Body of pancreas (tissue), 4 donors: Measurements from ENCODE around the gene ANKRD28. TPM values are rescaled to one million over a fixed set of nuclear protein-coding genes. Genes with fewer than 3 reads are reported as not detected.

Experiments
- ATAC-seq: fragments of 150-250 bp; one replicate; pipeline ENCODE4 v1.9.1; 2016
- DNase-seq, 4 donors: peaks; one replicate each; pipeline ENCODE4 v3.0.0-alpha.2; 2019
- H3K27ac ChIP-seq, 4 donors: fragments of 200-600 bp; sonication (generic); 1 replicate in 3 of 4; 2 replicates in 1 of 4; pipeline versions ENCODE4 v1.5.1 to v1.6.1; 2016 to 2019; ENCODE audit warnings: mild to moderate bottlenecking in 1 of 4, mixed read lengths in 1 of 4, moderate library complexity in 1 of 4
- H3K27me3 ChIP-seq, 2 donors: fragments of 200-600 bp; sonication (generic); one replicate each; pipeline ENCODE4 v1.6.0; 2016; ENCODE audit warnings: mild to moderate bottlenecking in 1 of 2
- H3K36me3 ChIP-seq, 2 donors: fragments of 200-600 bp; sonication (generic); replicated peaks in 1 of 2; 2 replicates each; pipeline ENCODE4 v1.5.1; 2016; ENCODE audit warnings: low read depth in 2 of 2; ENCODE audit not compliant: insufficient read depth in 1 of 2
- H3K4me1 ChIP-seq: fragments of 200-600 bp; sonication (generic); one replicate; pipeline ENCODE4 v1.6.0; 2016
- H3K4me3 ChIP-seq, 2 donors: fragments of 200-600 bp; sonication (generic); 1 replicate in 1 of 2; 2 replicates in 1 of 2; pipeline ENCODE4 v1.5.1; 2016 to 2019
- H3K9me3 ChIP-seq, 3 donors: fragments of 200-600 bp; sonication (generic); 1 replicate in 2 of 3; 2 replicates in 1 of 3; pipeline ENCODE4 v1.5.1; 2016
- CTCF ChIP-seq, 7 experiments: fragments of 450-650 bp in 4 of 7; fragments of 200-600 bp in 3 of 7; sonication (generic) in 3 of 7; IDR thresholded peaks; one replicate each; pipeline ENCODE4 v1.5.1; 2016 to 2019; ENCODE audit warnings: antibody characterized with exemption in 7 of 7
- POLR2A ChIP-seq, 3 donors: fragments of 450-650 bp; IDR thresholded peaks; one replicate each; pipeline ENCODE4 v1.6.1; 2016; ENCODE audit warnings: antibody characterized with exemption in 3 of 3, mild to moderate bottlenecking in 2 of 3
- WGBS, 2 donors: methylation state at CpG; one replicate each; pipeline ENCODE4 v1.1.5; 2017; 5-methylcytosine and 5-hydroxymethylcytosine counted together
- intact Hi-C: fragments of 100-400 bp; cut with DNase I; formaldehyde crosslinking; loops from one replicate; pipeline ENCODE4 v1.15.1; 2023
- total RNA-seq, 2 donors: library from RNA; depleted of rRNA; stranded (reverse); fragments of >200 nt; gene quantifications; one replicate each; pipeline ENCODE4 v1.1.0, GENCODE V29; 2016

ANKRD28 gene
- total RNA-seq, 2 donors from 2014 or later, result 26.7 to 37.1 TPM

GRCh38 chr3:15723624-15723884 lies 74.2 kb downstream of the ANKRD28 start:
- intact Hi-C loops, result no loop called here
- Histone ChIP-seq H3K27me3 (no peaks in the 10 kb centered on the region), H3K9me3 (no peaks in the 10 kb centered on the region), H3K4me3 (no peak overlapping the region), H3K27ac (no peak overlapping the region), H3K36me3 (peaks cover 0 to 7% of the 10 kb centered on the region in 2 donors), H3K4me1 (no peaks in the 10 kb centered on the region)
- TF ChIP-seq CTCF (IDR thresholded peaks at IDR 0.05), result no peak
- TF ChIP-seq POLR2A (IDR thresholded peaks at IDR 0.05), result no peak
- DNase-seq (no peak), ATAC-seq (no peak)

GRCh38 chr3:15722877-15723623 lies 74.7 kb downstream of the ANKRD28 start:
- H3K27ac ChIP-seq, result no peak overlapping the region
- TF ChIP-seq POLR2A (IDR thresholded peaks at IDR 0.05) (no peak), CTCF (IDR thresholded peaks at IDR 0.05) (no peak)
- no peak overlapping the region for H3K4me3 ChIP-seq
- WGBS, 2 donors, result 59 to 63% methylated on average over 3 of the region's 3 CpGs
- DNase-seq (no peak), ATAC-seq (no peak)
- no peaks in the 10 kb centered on the region for H3K27me3 ChIP-seq
- H3K4me1 ChIP-seq, result no peaks in the 10 kb centered on the region
- peaks cover 0 to 7% of the 10 kb centered on the region in 2 donors for H3K36me3 ChIP-seq
- H3K9me3 ChIP-seq, result no peaks in the 10 kb centered on the region
- intact Hi-C loops, result no loop called here

- Histone ChIP-seq H3K4me3 (no peak overlapping the region), H3K27ac (no peak overlapping the region), H3K4me1 (no peaks in the 10 kb centered on the region), H3K9me3 (no peaks in the 10 kb centered on the region), H3K36me3 (peaks cover 0 to 2% of the 10 kb centered on the region in 2 donors), H3K27me3 (no peaks in the 10 kb centered on the region)
- ATAC-seq, result no peak
- intact Hi-C loops, result no loop called here
- DNase-seq, result no peak
- TF ChIP-seq CTCF (IDR thresholded peaks at IDR 0.05), result no peak
- no peak for TF ChIP-seq POLR2A (IDR thresholded peaks at IDR 0.05)
- WGBS, 2 donors, result 97 to 100% methylated on average over 3 of the region's 3 CpGs
These were observed 81.6 kb downstream of the ANKRD28 start for GRCh38 chr3:15716178-15716577.

- no peaks in the 10 kb centered on the region for H3K4me1 ChIP-seq
- WGBS, 2 donors, result 94% methylated on average over 4 of the region's 4 CpGs
- intact Hi-C loops, result no loop called here
- H3K27me3 ChIP-seq, result no peaks in the 10 kb centered on the region
- no peaks in the 10 kb centered on the region for H3K9me3 ChIP-seq
- peaks cover 0 to 2% of the 10 kb centered on the region in 2 donors for H3K36me3 ChIP-seq
- ATAC-seq (no peak), DNase-seq (no peak)
- H3K27ac ChIP-seq, result no peak overlapping the region
- H3K4me3 ChIP-seq, result no peak overlapping the region
- TF ChIP-seq POLR2A (IDR thresholded peaks at IDR 0.05) (no peak), CTCF (IDR thresholded peaks at IDR 0.05) (no peak)
These were observed 83.3 kb downstream of the ANKRD28 start for GRCh38 chr3:15714448-15714847.

GRCh38 chr3:15713364-15713763 lies 84.4 kb downstream of the ANKRD28 start:
- H3K4me1 ChIP-seq, result no peaks in the 10 kb centered on the region
- DNase-seq (no peak), ATAC-seq (no peak)
- H3K36me3 ChIP-seq, result peaks cover 0 to 3% of the 10 kb centered on the region in 2 donors
- TF ChIP-seq CTCF (IDR thresholded peaks at IDR 0.05) (no peak), POLR2A (IDR thresholded peaks at IDR 0.05) (no peak)
- intact Hi-C loops, result no loop called here
- H3K27ac ChIP-seq, result no peak overlapping the region
- H3K4me3 ChIP-seq, result no peak overlapping the region
- 88 to 91% methylated on average over 5 of the region's 5 CpGs for WGBS, 2 donors
- no peaks in the 10 kb centered on the region for H3K9me3 ChIP-seq
- H3K27me3 ChIP-seq, result no peaks in the 10 kb centered on the region
